Endothelial cell (in vitro differentiated cells): ENCODE results near the gene MYBBP1A. TPM values are rescaled to one million over a fixed set of nuclear protein-coding genes. Genes with fewer than 3 reads are reported as not detected.

Experiments used
- DNase-seq: peaks from one replicate; pipeline ENCODE4 v3.0.0; 2021; ENCODE audit warnings: low spot score
- H3K27ac Mint-ChIP-seq: one replicate; pipeline ENCODE4 v1.8.0; 2021; ENCODE audit warnings: mixed read lengths, inconsistent platforms; ENCODE audit not compliant: unreplicated experiment
- H3K27me3 Mint-ChIP-seq: one replicate; pipeline ENCODE4 v1.8.0; 2021; ENCODE audit warnings: mild to moderate bottlenecking, moderate library complexity, mixed read lengths, inconsistent platforms; ENCODE audit not compliant: unreplicated experiment
- H3K36me3 Mint-ChIP-seq: one replicate; pipeline ENCODE4 v1.8.0; 2021; ENCODE audit warnings: mild to moderate bottlenecking, low read depth, mixed read lengths, inconsistent platforms; ENCODE audit not compliant: unreplicated experiment
- H3K4me1 Mint-ChIP-seq: one replicate; pipeline ENCODE4 v1.8.0; 2021; ENCODE audit warnings: mild to moderate bottlenecking, mixed read lengths, inconsistent platforms; ENCODE audit not compliant: unreplicated experiment
- H3K4me3 Mint-ChIP-seq: one replicate; pipeline ENCODE4 v1.8.0; 2021; ENCODE audit warnings: mild to moderate bottlenecking, mixed read lengths, inconsistent platforms; ENCODE audit not compliant: unreplicated experiment
- H3K9me3 Mint-ChIP-seq: one replicate; pipeline ENCODE4 v1.8.0; 2021; ENCODE audit warnings: mixed read lengths, inconsistent platforms; ENCODE audit not compliant: unreplicated experiment
- CTCF ChIP-seq: fragments of 200-600 bp; sonication (generic); IDR thresholded peaks from one replicate; pipeline ENCODE4 v1.5.0; 2021; ENCODE audit warnings: antibody characterized with exemption; ENCODE audit not compliant: unreplicated experiment
- total RNA-seq: library from RNA; stranded (reverse); fragmentation: NEBNext Ultra II Directional; extraction: Animal tissue kit (Norgen Biotek cat#: 25700); gene quantifications from one replicate; pipeline ENCODE4 v1.2.1, GENCODE V29; 2021; ENCODE audit not compliant: unreplicated experiment

Gene MYBBP1A
- total RNA-seq, 1 donor from 2014 or later = 32.4 TPM

- peaks cover 24% of the 10 kb centered on the region for H3K27me3 Mint-ChIP-seq
- no peak for DNase-seq
- H3K27ac Mint-ChIP-seq = no peak overlapping the region
- peak overlapping the region; percentile 47 for H3K4me3 Mint-ChIP-seq
- no peak for TF ChIP-seq CTCF
- no peaks in the 10 kb centered on the region for H3K36me3 Mint-ChIP-seq
- H3K4me1 Mint-ChIP-seq = peaks cover 9% of the 10 kb centered on the region
- H3K9me3 Mint-ChIP-seq = no peaks in the 10 kb centered on the region
Observed at GRCh38 chr17:4584917-4585637, 29.9 kb upstream of the MYBBP1A start.

- Mint-ChIP-seq H3K27me3 (peaks cover 25% of the 10 kb centered on the region), H3K4me1 (peaks cover 9% of the 10 kb centered on the region), H3K4me3 (peak within 1 kb of the TSS; percentile 89), H3K9me3 (no peaks in the 10 kb centered on the region), H3K27ac (no peak within 1 kb of the TSS), H3K36me3 (no peaks in the 10 kb centered on the region)
- no peak for TF ChIP-seq CTCF
- peak; percentile 33 for DNase-seq
Observed at GRCh38 chr17:4584101-4584916, 29.1 kb upstream of the MYBBP1A start, which contains the start of gene SMTNL2. Gene SMTNL2 (plus strand): TSS chr17:4584529. CDS start chr17:4584606, 77 bp downstream.

GRCh38 chr17:4583782-4584100 is 28.6 kb upstream of the MYBBP1A start:
- no peaks in the 10 kb centered on the region for H3K9me3 Mint-ChIP-seq
- no peak for TF ChIP-seq CTCF
- DNase-seq = peak; percentile 59
- H3K27me3 Mint-ChIP-seq = peaks cover 25% of the 10 kb centered on the region
- H3K36me3 Mint-ChIP-seq = no peaks in the 10 kb centered on the region
- peak overlapping the region; percentile 89 for H3K4me3 Mint-ChIP-seq
- peaks cover 9% of the 10 kb centered on the region for H3K4me1 Mint-ChIP-seq
- no peak overlapping the region for H3K27ac Mint-ChIP-seq

- Mint-ChIP-seq H3K4me1 (peaks cover 9% of the 10 kb centered on the region), H3K36me3 (no peaks in the 10 kb centered on the region), H3K27ac (no peak overlapping the region), H3K9me3 (no peaks in the 10 kb centered on the region), H3K4me3 (peak overlapping the region; percentile 89), H3K27me3 (peaks cover 25% of the 10 kb centered on the region)
- TF ChIP-seq CTCF = no peak
- DNase-seq = no peak
Observed at GRCh38 chr17:4583206-4583605, 28.0 kb upstream of the MYBBP1A start.

GRCh38 chr17:4582691-4583090 is 27.5 kb upstream of the MYBBP1A start:
- Mint-ChIP-seq H3K27me3 (peaks cover 25% of the 10 kb centered on the region), H3K9me3 (no peaks in the 10 kb centered on the region), H3K27ac (no peak overlapping the region), H3K36me3 (no peaks in the 10 kb centered on the region), H3K4me1 (peaks cover 9% of the 10 kb centered on the region), H3K4me3 (no peak overlapping the region)
- no peak for TF ChIP-seq CTCF
- DNase-seq = no peak
